ENCODE measurements around the gene TMEM51.

DNA sequence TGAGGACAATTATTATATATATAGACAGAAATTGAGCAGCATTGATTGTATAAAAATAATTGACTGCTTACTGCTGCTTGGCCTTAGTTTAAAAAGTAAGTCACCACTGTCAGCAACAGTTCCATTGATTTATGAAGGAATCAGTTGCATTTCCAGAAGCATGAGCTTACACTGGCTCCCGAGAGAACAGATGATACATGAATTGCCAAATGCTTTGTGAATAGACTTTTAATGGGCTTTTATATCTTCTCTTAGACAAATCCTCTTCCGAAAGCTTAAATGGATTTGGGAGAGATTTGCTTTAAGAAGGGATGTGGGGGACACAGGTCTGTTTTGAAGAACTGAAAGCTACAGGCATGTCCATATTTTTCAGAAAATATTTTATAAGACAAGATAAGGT, 101.0 kb downstream of the TMEM51 start:
- TF ChIP-seq CTCF (conservative IDR thresholded peaks at IDR 0.05 in 1 of 2, IDR thresholded peaks at IDR 0.05 in 1 of 2; ENCODE audit: extremely low read depth in 1 of 2, insufficient read depth in 1 of 2, low read depth in 1 of 2, low read length in 2 of 2): no peak
- no peak for TF ChIP-seq EZH2 (IDR thresholded peaks at IDR 0.05; ENCODE audit: borderline replicate concordance, low read length)

All from mammary epithelial cell (primary cell).